K562 (cell line): ENCODE measurements around the gene DYNLL1. TPM values are rescaled to one million over a fixed set of nuclear protein-coding genes. Genes with fewer than 3 reads are reported as not detected.

Experiments
- ATF6 ChIP-seq: sonication (generic); formaldehyde crosslinking; IDR thresholded peaks from 2 replicates; pipeline ENCODE4 v1.4.0; 2020; ENCODE audit warnings: mild to moderate bottlenecking, missing genetic modification reagents
- EP400 ChIP-seq: fragments of 450-650 bp; IDR thresholded peaks from 2 replicates; pipeline ENCODE4 v1.6.1; 2017; ENCODE audit warnings: antibody characterized with exemption, mild to moderate bottlenecking, moderate library complexity
- ETV5 ChIP-seq: sonication (generic); formaldehyde crosslinking; IDR thresholded peaks from 2 replicates; pipeline ENCODE4 v1.4.0; 2020; ENCODE audit warnings: low read depth, mild to moderate bottlenecking, missing genetic modification reagents
- KLF16 ChIP-seq: IDR thresholded peaks from 2 replicates; pipeline ENCODE4 v1.6.1; 2016; ENCODE audit warnings: antibody characterized with exemption
- MEF2D ChIP-seq: conservative IDR thresholded peaks from 2 replicates; pipeline ENCODE4 v1.6.1; 2016; ENCODE audit warnings: low read depth, missing genetic modification characterization, missing compliant biosample characterization
- RBM39 ChIP-seq: fragments of 200-400 bp; formaldehyde crosslinking; optimal IDR thresholded peaks from 2 replicates; pipeline ENCODE3; 2018; ENCODE audit warnings: low read depth, low read length
- REST ChIP-seq, 2 experiments: fragments of 450-650 bp; formaldehyde crosslinking in 1 of 2; IDR thresholded peaks; 2 replicates each; pipeline versions ENCODE4 v1.4.0 to v1.6.1; 2014 to 2020; ENCODE audit warnings: mild to moderate bottlenecking in 2 of 2, borderline replicate concordance in 1 of 2, low read depth in 1 of 2
- STAG1 ChIP-seq: sonication (generic); formaldehyde crosslinking; IDR thresholded peaks from 2 replicates; pipeline ENCODE4 v1.5.0; 2020; ENCODE audit warnings: missing genetic modification reagents, borderline replicate concordance
- ZFP91 ChIP-seq: sonication (generic); formaldehyde crosslinking; IDR thresholded peaks from 2 replicates; pipeline ENCODE4 v1.8.0; 2022; ENCODE audit warnings: mild to moderate bottlenecking, missing genetic modification reagents
- ZNF23 ChIP-seq: fragments of 250-450 bp; sonication (Bioruptor Pico); IDR thresholded peaks from 2 replicates; pipeline ENCODE4 v1.4.0; 2020; ENCODE audit warnings: mild to moderate bottlenecking
- ZNF696 ChIP-seq: fragments of 250-450 bp; sonication (Bioruptor Pico); conservative IDR thresholded peaks from 2 replicates; pipeline ENCODE4 v1.4.0; 2020; ENCODE audit warnings: mild to moderate bottlenecking, moderate library complexity
- polyA plus RNA-seq, 8 experiments: library from polyadenylated mRNA; depleted of rRNA in 4 of 8; stranded (reverse) in 5 of 8; unstranded in 3 of 8; fragments of >200 nt; fragmentation: Nextera tagmentation in 2 of 8; fragmentation: Illumina TruSeq in 1 of 8; extraction: Ambion mirVana in 2 of 8; extraction: Trizol in 1 of 8; gene quantifications; 2 replicates each; pipeline versions ENCODE4 v1.2.1 to v1.2.3, GENCODE V29; 2011 to 2014; ENCODE audit warnings: inconsistent platforms in 1 of 8, missing spikeins in 1 of 8
- total RNA-seq, 7 experiments: library from RNA; depleted of rRNA in 6 of 7; stranded (reverse); fragments of >200 nt in 6 of 7; fragmentation: Illumina TruSeq in 2 of 7; extraction: Trizol in 2 of 7; gene quantifications; 2 replicates each; pipeline versions ENCODE4 v1.2.1 to v1.2.3, GENCODE V29; 2011 to 2021; ENCODE audit warnings: low replicate concordance in 1 of 7
- TF ChIP-seq, protein P1 (sequence below): conservative IDR thresholded peaks from 2 replicates; pipeline ENCODE4 v1.6.1; 2011; ENCODE audit warnings: low read depth, mild to moderate bottlenecking, low read length; ENCODE audit not compliant: control insufficient read depth
- TF ChIP-seq, protein P2 (sequence below): sonication (generic); formaldehyde crosslinking; IDR thresholded peaks from 2 replicates; pipeline ENCODE4 v1.8.0; 2022; ENCODE audit warnings: mild to moderate bottlenecking, missing genetic modification reagents

Gene DYNLL1
- total and polyA plus RNA-seq, 9 of the 15 experiments (the other 6 are each of a cell fraction or from before 2014, with no cell fraction given), result 303 to 1,112 (median 468) TPM

DNA sequence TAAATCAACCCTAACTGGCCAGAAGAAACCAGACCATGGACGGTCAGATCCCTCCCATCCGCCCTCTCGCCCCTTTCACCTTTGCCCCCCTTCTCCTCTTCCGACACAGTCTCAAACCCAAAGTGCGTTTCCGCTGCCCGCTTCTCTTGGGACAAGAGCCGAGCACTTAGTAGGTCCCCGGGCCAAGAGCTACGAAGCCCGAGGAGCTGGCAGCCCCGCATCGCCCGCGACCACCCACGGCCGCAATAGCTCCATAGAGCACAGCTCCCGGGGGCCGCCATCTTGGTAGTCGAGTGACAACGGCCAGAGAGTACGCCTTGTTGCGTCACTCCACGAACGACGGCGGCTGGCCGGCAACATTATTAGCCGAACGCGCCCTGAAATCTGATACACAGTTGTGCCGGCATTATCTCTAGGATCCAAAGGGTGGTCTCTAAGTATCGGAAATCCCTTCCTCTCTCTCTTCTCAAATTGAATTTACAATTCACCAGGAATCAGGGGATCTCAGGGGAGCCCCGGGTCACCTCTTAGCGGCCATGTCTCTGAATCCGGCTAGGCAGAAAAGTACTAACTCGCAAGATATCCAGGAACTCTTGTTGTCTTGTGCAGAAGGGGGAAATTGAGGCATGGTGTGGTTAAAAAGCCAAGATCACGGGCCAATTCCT, 33.1 kb downstream of the DYNLL1 start, which contains the start of gene COQ5 (continued):
- TF ChIP-seq REST (IDR thresholded peaks at IDR 0.05; ENCODE audit: borderline replicate concordance), result no peak
- 0 out of 2 replicates have a peak, but pooled peaks have one; percentile 29 for TF ChIP-seq REST (CRISPR knock-in tag; IDR thresholded peaks at IDR 0.05; ENCODE audit: low read depth)
- no peak for TF ChIP-seq ZFP91 (CRISPR knock-in tag)
- no peak; the same call in 1 of the 2 replicates for TF ChIP-seq MEF2D (tag)
- TF ChIP-seq RBM39, result no peak
- TF ChIP-seq ETV5 (CRISPR knock-in tag), result peak; percentile 58; the same call in 1 of the 2 replicates
- peak; percentile 20; the same call in 1 of the 2 replicates for TF ChIP-seq ATF6
- peak; percentile 75 for TF ChIP-seq KLF16
- no peak for TF ChIP-seq ZNF23 (CRISPR knock-in tag)
- TF ChIP-seq ZNF696 (CRISPR knock-in tag), result no peak
- no peak for TF ChIP-seq STAG1 (CRISPR knock-in tag)
- peak; percentile 93 for TF ChIP-seq EP400
- TF ChIP-seq, protein P1, sequence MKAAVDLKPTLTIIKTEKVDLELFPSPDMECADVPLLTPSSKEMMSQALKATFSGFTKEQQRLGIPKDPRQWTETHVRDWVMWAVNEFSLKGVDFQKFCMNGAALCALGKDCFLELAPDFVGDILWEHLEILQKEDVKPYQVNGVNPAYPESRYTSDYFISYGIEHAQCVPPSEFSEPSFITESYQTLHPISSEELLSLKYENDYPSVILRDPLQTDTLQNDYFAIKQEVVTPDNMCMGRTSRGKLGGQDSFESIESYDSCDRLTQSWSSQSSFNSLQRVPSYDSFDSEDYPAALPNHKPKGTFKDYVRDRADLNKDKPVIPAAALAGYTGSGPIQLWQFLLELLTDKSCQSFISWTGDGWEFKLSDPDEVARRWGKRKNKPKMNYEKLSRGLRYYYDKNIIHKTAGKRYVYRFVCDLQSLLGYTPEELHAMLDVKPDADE, result no peak
- TF ChIP-seq, protein P2, sequence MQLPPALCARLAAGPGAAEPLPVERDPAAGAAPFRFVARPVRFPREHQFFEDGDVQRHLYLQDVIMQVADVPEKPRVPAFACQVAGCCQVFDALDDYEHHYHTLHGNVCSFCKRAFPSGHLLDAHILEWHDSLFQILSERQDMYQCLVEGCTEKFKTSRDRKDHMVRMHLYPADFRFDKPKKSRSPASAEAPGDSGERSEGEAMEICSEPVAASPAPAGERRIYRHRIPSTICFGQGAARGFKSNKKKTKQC (CRISPR knock-in tag), result peak; percentile 54; the same call in 1 of the 2 replicates
